Measurements from ENCODE around the gene RPL39L.

The RPL39L gene

GRCh38 chr3:187077537-187077936, 61.8 kb downstream of the RPL39L start:
- WGBS: 90% methylated on average over 5 of the region's 5 CpGs
- no peak overlapping the region for H3K4me3 ChIP-seq (ENCODE audit: low read length)
- no peaks in the 10 kb centered on the region for H3K27me3 ChIP-seq (ENCODE audit: insufficient read depth, low read length)
- no peak overlapping the region for H3K27ac ChIP-seq (ENCODE audit: low read depth, low read length)
- H3K9ac ChIP-seq (ENCODE audit: low read depth, low read length): no peak overlapping the region
- H3K9me3 ChIP-seq (ENCODE audit: insufficient read depth, low read depth, low read length): no peaks in the 10 kb centered on the region
- peaks cover 14% of the 10 kb centered on the region for H3K4me1 ChIP-seq (ENCODE audit: insufficient read depth, low read length)
- peaks cover 56% of the 10 kb centered on the region for H3K36me3 ChIP-seq (ENCODE audit: insufficient read depth, low read length)

DNA sequence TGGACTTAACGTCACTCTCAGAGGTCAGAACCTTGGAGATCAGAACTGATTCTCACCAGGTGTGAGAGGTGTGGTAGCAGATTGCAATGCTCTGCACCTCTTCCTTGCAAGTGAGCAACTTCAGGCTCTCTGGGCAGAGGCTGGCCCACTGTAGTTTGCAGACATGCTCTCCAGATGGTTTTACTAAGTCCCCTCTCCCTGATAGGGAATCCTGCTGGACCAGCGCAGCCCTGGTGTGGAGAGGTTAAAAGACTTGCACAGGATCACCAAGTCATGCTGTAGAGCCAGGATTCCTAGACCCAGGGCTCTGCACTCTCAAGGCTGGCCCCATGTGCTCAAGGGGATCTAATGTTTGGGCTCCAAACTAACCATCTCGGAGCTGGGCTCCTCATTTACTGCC, 62.2 kb downstream of the RPL39L start:
- Histone ChIP-seq H3K9me3 (ENCODE audit: insufficient read depth, low read depth, low read length) (no peaks in the 10 kb centered on the region), H3K4me3 (ENCODE audit: low read length) (no peak overlapping the region), H3K4me1 (ENCODE audit: insufficient read depth, low read length) (peaks cover 18% of the 10 kb centered on the region), H3K9ac (ENCODE audit: low read depth, low read length) (no peak overlapping the region), H3K27me3 (ENCODE audit: insufficient read depth, low read length) (no peaks in the 10 kb centered on the region), H3K27ac (ENCODE audit: low read depth, low read length) (no peak overlapping the region), H3K36me3 (ENCODE audit: insufficient read depth, low read length) (peaks cover 60% of the 10 kb centered on the region)
- 93% methylated on average over 3 of the region's 3 CpGs for WGBS

GRCh38 chr3:187076297-187076696, 63.0 kb downstream of the RPL39L start:
- Histone ChIP-seq H3K36me3 (ENCODE audit: insufficient read depth, low read length) (peaks cover 64% of the 10 kb centered on the region), H3K9me3 (ENCODE audit: insufficient read depth, low read depth, low read length) (no peaks in the 10 kb centered on the region), H3K4me3 (ENCODE audit: low read length) (no peak overlapping the region), H3K27ac (ENCODE audit: low read depth, low read length) (no peak overlapping the region), H3K4me1 (ENCODE audit: insufficient read depth, low read length) (peaks cover 22% of the 10 kb centered on the region), H3K9ac (ENCODE audit: low read depth, low read length) (no peak overlapping the region), H3K27me3 (ENCODE audit: insufficient read depth, low read length) (no peaks in the 10 kb centered on the region)
- 94% methylated on average over 6 of the region's 6 CpGs for WGBS

- no peak overlapping the region for H3K4me3 ChIP-seq (ENCODE audit: low read length)
- H3K36me3 ChIP-seq (ENCODE audit: insufficient read depth, low read length): peaks cover 75% of the 10 kb centered on the region
- H3K27ac ChIP-seq (ENCODE audit: low read depth, low read length): no peak overlapping the region
- H3K4me1 ChIP-seq (ENCODE audit: insufficient read depth, low read length): peaks cover 17% of the 10 kb centered on the region
- no peak overlapping the region for H3K9ac ChIP-seq (ENCODE audit: low read depth, low read length)
- H3K27me3 ChIP-seq (ENCODE audit: insufficient read depth, low read length): no peaks in the 10 kb centered on the region
- no peaks in the 10 kb centered on the region for H3K9me3 ChIP-seq (ENCODE audit: insufficient read depth, low read depth, low read length)
Observed at GRCh38 chr3:187074846-187075245, 64.5 kb downstream of the RPL39L start.

DNA sequence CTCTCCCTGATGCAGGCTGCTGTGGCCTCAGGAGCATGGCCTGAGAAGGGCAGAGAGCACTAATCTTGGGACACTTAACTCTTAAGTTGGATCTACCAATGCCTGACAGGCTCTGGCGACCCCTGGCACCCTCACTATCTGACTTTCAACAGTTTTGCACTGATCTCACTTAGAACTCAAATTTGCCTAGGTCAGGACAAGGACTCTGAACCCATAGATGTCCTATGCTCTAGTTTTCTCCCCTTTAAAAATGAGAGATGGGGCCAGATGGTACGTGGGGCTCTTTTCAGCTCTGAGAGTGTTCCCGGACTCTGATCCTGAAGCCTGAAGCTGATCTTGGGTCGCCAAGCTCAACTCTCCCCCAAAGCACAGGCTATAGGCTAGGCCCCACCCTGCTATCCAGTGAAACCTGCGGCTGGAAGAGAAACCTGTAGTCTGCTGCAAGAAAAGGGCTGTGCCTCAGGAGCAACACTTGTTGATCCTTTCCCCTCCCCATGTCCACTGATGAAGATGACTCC, 65.7 kb downstream of the RPL39L start:
- Histone ChIP-seq H3K36me3 (ENCODE audit: insufficient read depth, low read length) (peaks cover 82% of the 10 kb centered on the region), H3K27ac (ENCODE audit: low read depth, low read length) (no peak overlapping the region), H3K27me3 (ENCODE audit: insufficient read depth, low read length) (no peaks in the 10 kb centered on the region), H3K9me3 (ENCODE audit: insufficient read depth, low read depth, low read length) (no peaks in the 10 kb centered on the region), H3K4me3 (ENCODE audit: low read length) (no peak overlapping the region), H3K4me1 (ENCODE audit: insufficient read depth, low read length) (peaks cover 11% of the 10 kb centered on the region; the same call in 1 of the 2 replicates), H3K9ac (ENCODE audit: low read depth, low read length) (no peak overlapping the region)
- WGBS: 94% methylated on average over 5 of the region's 5 CpGs

GRCh38 chr3:187072511-187072910, 66.8 kb downstream of the RPL39L start:
- no peak overlapping the region for H3K9ac ChIP-seq (ENCODE audit: low read depth, low read length)

GRCh38 chr3:187072102-187072501, 67.2 kb downstream of the RPL39L start:
- H3K9ac ChIP-seq (ENCODE audit: low read depth, low read length): no peak overlapping the region
- peaks cover 75% of the 10 kb centered on the region for H3K36me3 ChIP-seq (ENCODE audit: insufficient read depth, low read length)
- no peak overlapping the region for H3K4me3 ChIP-seq (ENCODE audit: low read length)
- 92% methylated on average over 3 of the region's 3 CpGs for WGBS
- peaks cover 11% of the 10 kb centered on the region; the same call in 1 of the 2 replicates for H3K4me1 ChIP-seq (ENCODE audit: insufficient read depth, low read length)
- H3K27me3 ChIP-seq (ENCODE audit: insufficient read depth, low read length): no peaks in the 10 kb centered on the region
- H3K27ac ChIP-seq (ENCODE audit: low read depth, low read length): no peak overlapping the region
- no peaks in the 10 kb centered on the region for H3K9me3 ChIP-seq (ENCODE audit: insufficient read depth, low read depth, low read length)

More at GRCh38 chr3:187072511-187072910, 66.8 kb downstream of the RPL39L start:
- Histone ChIP-seq H3K4me1 (ENCODE audit: insufficient read depth, low read length) (peaks cover 11% of the 10 kb centered on the region; the same call in 1 of the 2 replicates), H3K27ac (ENCODE audit: low read depth, low read length) (no peak overlapping the region), H3K4me3 (ENCODE audit: low read length) (no peak overlapping the region), H3K27me3 (ENCODE audit: insufficient read depth, low read length) (no peaks in the 10 kb centered on the region), H3K36me3 (ENCODE audit: insufficient read depth, low read length) (peaks cover 77% of the 10 kb centered on the region), H3K9me3 (ENCODE audit: insufficient read depth, low read depth, low read length) (no peaks in the 10 kb centered on the region)
- 77% methylated on average over 5 of the region's 5 CpGs for WGBS

Data from HUES64 (cell line).